ENCODE data around the gene MRPS18C. TPM values are rescaled to one million over a fixed set of nuclear protein-coding genes. Genes with fewer than 3 reads are reported as not detected.

Gene MRPS18C
- total and polyA plus RNA-seq, 4 experiments from 2014 or later = 45.7 to 76.3 (median 56.1) TPM

DNA sequence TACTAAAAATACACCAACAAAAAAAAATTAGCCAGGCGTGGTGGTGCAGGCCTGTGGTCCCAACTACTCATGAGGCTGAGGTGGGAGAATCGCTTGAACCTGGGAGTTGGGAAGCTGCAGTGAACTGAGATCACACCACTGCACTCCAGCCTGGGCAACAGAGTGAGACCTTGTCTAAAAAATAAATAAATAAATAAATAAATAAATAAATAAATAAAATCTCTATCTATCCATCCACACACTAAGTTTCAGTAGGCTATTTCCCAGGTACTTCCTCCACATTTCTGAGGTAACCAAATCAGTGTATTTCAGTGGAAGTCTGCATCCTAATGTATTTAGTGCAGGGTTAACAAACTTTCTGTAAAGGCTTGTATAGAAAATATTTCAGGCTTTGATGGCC lies 18.1 kb downstream of the MRPS18C start:
- H3K4me3 Mint-ChIP-seq = no peak overlapping the region
- POLR2A ChIA-PET (ENCODE audit: partially characterized antibody) = interaction anchor here (2.9 kb wide), 1 partner anchor 11 kb away, joined by 18 read pairs; the partner anchor contains the start of gene ABRAXAS1

DNA sequence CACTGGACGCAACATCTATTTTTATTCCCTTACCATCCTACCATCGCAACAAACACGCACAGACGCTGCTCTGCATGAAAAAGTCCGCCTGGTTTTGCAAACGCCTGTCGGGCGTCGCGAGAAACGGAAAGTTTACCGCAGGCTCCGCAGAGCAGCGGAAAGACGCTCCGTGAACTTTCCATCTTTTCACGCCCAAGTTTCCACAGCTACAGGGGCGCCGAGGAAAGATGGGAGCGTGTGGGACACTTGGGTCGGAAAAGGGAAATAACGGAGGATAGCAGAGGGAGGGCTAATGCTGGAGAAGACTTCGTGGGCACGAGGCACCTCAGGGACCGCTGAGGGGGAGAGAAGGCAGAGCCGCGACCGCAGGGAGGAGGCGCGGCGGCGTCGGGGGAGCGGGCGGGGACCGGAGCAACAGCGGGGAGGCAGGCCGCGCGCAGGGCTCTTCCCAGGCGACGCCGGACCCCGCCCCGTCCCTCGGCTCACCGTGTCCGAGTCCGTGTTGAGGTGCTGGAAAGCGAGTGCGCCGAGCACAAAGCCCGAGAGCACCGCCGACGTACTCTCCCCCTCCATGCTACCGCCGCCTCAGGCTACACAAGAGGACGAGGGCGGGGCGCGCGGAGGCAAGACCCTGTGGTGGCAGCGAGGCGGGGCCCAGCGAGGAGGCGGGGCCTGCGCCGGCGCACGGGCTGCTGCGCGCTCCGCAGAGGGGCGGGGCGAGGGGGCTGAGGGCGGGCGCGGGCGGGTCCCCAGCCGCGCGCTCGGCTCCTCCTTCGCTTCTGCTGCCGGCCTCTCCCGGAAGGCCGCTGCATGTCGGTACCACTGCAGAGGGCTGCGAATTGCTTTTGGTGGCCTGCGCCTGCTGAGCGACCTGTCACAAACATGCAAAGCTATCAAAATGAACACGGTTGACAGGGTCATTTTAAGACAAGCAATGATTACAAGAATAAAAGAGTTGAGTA lies 28.9 kb downstream of the MRPS18C start, which contains the start of gene ABRAXAS1:
Gene ABRAXAS1 (minus strand): TSS at position 601 of the 962 bp plus-strand sequence. CDS start 28 bp downstream, at position 573.
- ChIA-PET CTCF (ENCODE audit: partially characterized antibody) (interaction anchor here (0.7 to 2.0 kb wide), 9 partner anchors 19 to 160 kb away, joined by 3 to 6 read pairs (median 3); partner anchors contain the start of gene HELQ), POLR2A (ENCODE audit: partially characterized antibody) (interaction anchor here (0.7 to 4.5 kb wide), 15 partner anchors 9 to 1111 kb away, joined by 3 to 62 read pairs (median 5); partner anchors contain the start of genes COPS4, GPAT3, HELQ and HNRNPD)
- H3K4me3 Mint-ChIP-seq = peak within 1 kb of the TSS; percentile 91 to 100 (median 96)
- DNase-seq = peak; percentile 93 to 96 (median 95)
- Histone ChIP-seq H3K4me1 (ENCODE audit: insufficient read depth, low read length) (peaks cover 23% of the 10 kb centered on the region), H3K9me3 (ENCODE audit: control insufficient read depth in 1 of 2, low read length in 2 of 2) (no peaks in the 10 kb centered on the region), H3K27me3 (ENCODE audit: insufficient read depth, low read length) (no peaks in the 10 kb centered on the region), H3K27ac (ENCODE audit: low read depth, low read length) (peak within 1 kb of the TSS; percentile 68), H3K36me3 (ENCODE audit: insufficient read depth, low read length) (no peaks in the 10 kb centered on the region), H3K4me3 (ENCODE audit: low read length in 2 of 2) (peak within 1 kb of the TSS; percentile 67 to 79)
- H3K9me3 Mint-ChIP-seq = no peaks in the 10 kb centered on the region
- H3K27me3 Mint-ChIP-seq = peaks cover 0 to 2% of the 10 kb centered on the region in 2 donors
- H3K36me3 Mint-ChIP-seq = peaks cover 3 to 10% of the 10 kb centered on the region in 2 donors
- peak within 1 kb of the TSS; percentile 95 to 98 (median 97) for H3K27ac Mint-ChIP-seq
- H3K4me1 Mint-ChIP-seq = peaks cover 18 to 36% (median 27%) of the 10 kb centered on the region in 4 donors
- intact Hi-C loops (cut with micrococcal nuclease) = loop anchor here (1.0 to 10.0 kb wide), 5 partner anchors 29 to 1200 kb away; partner anchors contain the start of genes GPAT3 and HELQ

More for the DNA sequence above, 18.1 kb downstream of the MRPS18C start:
- Mint-ChIP-seq H3K36me3 (peaks cover 11 to 42% of the 10 kb centered on the region in 2 donors), H3K4me1 (peaks cover 0 to 4% (median 1%) of the 10 kb centered on the region in 4 donors), H3K27me3 (no peaks in the 10 kb centered on the region), H3K27ac (peak overlapping the region in 1 of 7 donors; percentile 37), H3K9me3 (no peaks in the 10 kb centered on the region)
- Histone ChIP-seq H3K36me3 (ENCODE audit: insufficient read depth, low read length) (no peaks in the 10 kb centered on the region), H3K9me3 (ENCODE audit: control insufficient read depth in 1 of 2, low read length in 2 of 2) (no peaks in the 10 kb centered on the region), H3K27me3 (ENCODE audit: insufficient read depth, low read length) (no peaks in the 10 kb centered on the region), H3K4me3 (ENCODE audit: low read length in 2 of 2) (no peak overlapping the region), H3K4me1 (ENCODE audit: insufficient read depth, low read length) (no peaks in the 10 kb centered on the region), H3K27ac (ENCODE audit: low read depth, low read length) (no peak overlapping the region)
- intact Hi-C loops (cut with micrococcal nuclease) = no loop called here
- DNase-seq = no peak
- CTCF ChIA-PET (ENCODE audit: partially characterized antibody) = no interaction called here

DNA sequence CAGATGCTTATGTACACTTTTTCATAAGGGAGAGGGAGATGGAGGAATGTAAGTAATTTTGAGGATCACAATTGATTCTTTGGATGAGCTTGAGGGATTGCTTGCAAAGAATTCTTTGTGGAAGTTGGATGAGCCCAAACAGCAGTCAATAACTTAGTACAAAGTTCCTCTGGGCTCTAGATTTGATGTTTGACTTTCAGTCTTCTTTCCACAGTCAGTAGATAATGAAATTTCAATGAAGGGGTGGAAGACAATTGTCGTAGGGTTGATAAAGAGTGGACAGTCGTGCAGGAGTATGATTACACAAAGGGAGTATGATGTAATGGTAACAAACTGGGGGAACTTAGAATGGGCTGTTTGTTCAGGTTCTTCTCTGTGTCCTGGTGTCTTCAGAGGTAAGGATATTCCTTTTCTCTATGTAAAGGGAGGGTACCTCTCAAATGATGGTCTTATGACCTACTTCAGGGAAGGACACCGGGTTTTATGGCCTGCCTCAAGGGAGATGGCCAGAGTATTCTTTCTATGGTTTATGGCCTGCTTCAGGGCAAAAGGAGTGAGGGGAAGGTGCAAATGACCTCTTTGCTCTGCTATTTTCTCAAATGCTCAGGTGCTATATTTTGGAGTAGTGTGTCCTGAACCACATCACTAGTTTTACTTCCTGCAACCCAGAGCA lies 30.7 kb downstream of the MRPS18C start:
- no peak overlapping the region for H3K27ac ChIP-seq (ENCODE audit: low read depth, low read length)
- POLR2A ChIA-PET (ENCODE audit: partially characterized antibody) = interaction anchor here (0.5 to 4.5 kb wide), 4 partner anchors 11 to 158 kb away, joined by 3 to 62 read pairs (median 20); partner anchors contain the start of genes GPAT3, HELQ and MRPS18C
- peaks cover 23% of the 10 kb centered on the region for H3K4me1 ChIP-seq (ENCODE audit: insufficient read depth, low read length)
- Mint-ChIP-seq H3K9me3 (no peaks in the 10 kb centered on the region), H3K4me1 (peaks cover 16 to 36% (median 24%) of the 10 kb centered on the region in 4 donors), H3K27me3 (peaks cover 0 to 2% of the 10 kb centered on the region in 2 donors), H3K36me3 (peaks cover 0 to 3% of the 10 kb centered on the region in 2 donors), H3K27ac (peak overlapping the region in 6 of 7 donors; percentile 64 to 93 (median 86)), H3K4me3 (peak overlapping the region in 4 of 8 donors; percentile 15 to 59 (median 36))
- intact Hi-C loops (cut with micrococcal nuclease) = loop anchor here (10.0 kb wide), 1 partner anchor 1202 kb away; no protein-coding TSS in a partner anchor
- H3K27me3 ChIP-seq (ENCODE audit: insufficient read depth, low read length) = no peaks in the 10 kb centered on the region
- no peaks in the 10 kb centered on the region for H3K36me3 ChIP-seq (ENCODE audit: insufficient read depth, low read length)
- DNase-seq = no peak
- H3K9me3 ChIP-seq (ENCODE audit: control insufficient read depth in 1 of 2, low read length in 2 of 2) = no peaks in the 10 kb centered on the region
- CTCF ChIA-PET (ENCODE audit: partially characterized antibody) = interaction anchor here (1.3 to 2.0 kb wide), 3 partner anchors 17 to 154 kb away, joined by 3 to 6 read pairs (median 5); no protein-coding TSS in a partner anchor
- H3K4me3 ChIP-seq (ENCODE audit: low read length in 2 of 2) = no peak overlapping the region

- Mint-ChIP-seq H3K4me1 (peaks cover 7 to 14% (median 10%) of the 10 kb centered on the region in 4 donors), H3K27me3 (no peaks in the 10 kb centered on the region), H3K4me3 (peak overlapping the region in 1 of 8 donors; percentile 52), H3K36me3 (no peaks in the 10 kb centered on the region), H3K27ac (peak overlapping the region in 1 of 7 donors; percentile 57), H3K9me3 (no peaks in the 10 kb centered on the region)
- CTCF ChIA-PET (ENCODE audit: partially characterized antibody) = interaction anchor here (0.7 to 6.0 kb wide), 4 partner anchors 19 to 153 kb away, joined by 3 to 96 read pairs (median 4); no protein-coding TSS in a partner anchor
- Histone ChIP-seq H3K27ac (ENCODE audit: low read depth, low read length) (no peak overlapping the region), H3K9me3 (ENCODE audit: control insufficient read depth in 1 of 2, low read length in 2 of 2) (no peaks in the 10 kb centered on the region), H3K36me3 (ENCODE audit: insufficient read depth, low read length) (no peaks in the 10 kb centered on the region), H3K4me3 (ENCODE audit: low read length in 2 of 2) (no peak overlapping the region), H3K27me3 (ENCODE audit: insufficient read depth, low read length) (no peaks in the 10 kb centered on the region), H3K4me1 (ENCODE audit: insufficient read depth, low read length) (peaks cover 6% of the 10 kb centered on the region)
- intact Hi-C loops (cut with micrococcal nuclease) = loop anchor here (10.0 kb wide), 1 partner anchor 1205 kb away; no protein-coding TSS in a partner anchor
- POLR2A ChIA-PET (ENCODE audit: partially characterized antibody) = no interaction called here
- no peak for DNase-seq
Observed at GRCh38 chr4:83489711-83490326, 34.0 kb downstream of the MRPS18C start.

DNA sequence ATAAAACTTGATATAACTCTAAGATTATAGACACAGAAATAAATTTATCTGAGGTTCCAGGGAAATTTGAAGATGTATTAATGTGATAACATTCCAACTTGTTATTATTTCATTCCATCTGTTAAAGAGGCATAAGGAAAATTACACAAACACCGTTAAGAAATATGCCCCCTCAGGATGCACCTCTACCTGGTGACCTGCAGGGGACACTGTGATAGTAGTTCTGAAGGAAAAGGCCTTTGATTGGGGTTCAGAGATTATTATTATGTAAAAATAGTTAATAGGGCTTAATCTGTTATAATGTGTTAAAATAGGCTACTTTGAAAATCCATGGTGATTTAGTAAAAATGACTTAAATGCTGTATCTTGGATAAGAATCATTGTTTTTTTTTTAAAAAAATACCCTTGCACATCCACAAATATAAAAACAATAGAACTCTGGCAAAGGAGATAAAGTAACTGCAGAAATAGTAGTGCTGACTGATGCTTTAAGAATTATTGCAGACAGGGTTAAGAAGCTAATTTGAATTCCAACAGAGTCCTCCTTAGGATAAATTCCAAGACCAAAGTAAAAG lies 35.1 kb downstream of the MRPS18C start:
- Histone ChIP-seq H3K27ac (ENCODE audit: low read depth, low read length) (no peak overlapping the region), H3K4me1 (ENCODE audit: insufficient read depth, low read length) (no peaks in the 10 kb centered on the region), H3K27me3 (ENCODE audit: insufficient read depth, low read length) (no peaks in the 10 kb centered on the region), H3K36me3 (ENCODE audit: insufficient read depth, low read length) (no peaks in the 10 kb centered on the region), H3K9me3 (ENCODE audit: control insufficient read depth in 1 of 2, low read length in 2 of 2) (no peaks in the 10 kb centered on the region), H3K4me3 (ENCODE audit: low read length in 2 of 2) (no peak overlapping the region)
- H3K27ac Mint-ChIP-seq = no peak overlapping the region
- peaks cover 3 to 7% (median 4%) of the 10 kb centered on the region in 4 donors for H3K4me1 Mint-ChIP-seq
- no peaks in the 10 kb centered on the region for H3K36me3 Mint-ChIP-seq
- intact Hi-C loops (cut with micrococcal nuclease) = loop anchor here (1.0 kb wide), 1 partner anchor 149 kb away; no protein-coding TSS in a partner anchor
- ChIA-PET CTCF (ENCODE audit: partially characterized antibody) (interaction anchor here (0.8 to 6.0 kb wide), 11 partner anchors 10 to 152 kb away, joined by 3 to 96 read pairs (median 4); no protein-coding TSS in a partner anchor), POLR2A (ENCODE audit: partially characterized antibody) (no interaction called here)
- peak in 4 of 5 donors; percentile 29 to 46 (median 35) for DNase-seq
- no peak overlapping the region for H3K4me3 Mint-ChIP-seq
- no peaks in the 10 kb centered on the region for H3K27me3 Mint-ChIP-seq
- no peaks in the 10 kb centered on the region for H3K9me3 Mint-ChIP-seq

Measured in CD4-positive, alpha-beta memory T cell (primary cell).